Stimulated activated CD4-positive, alpha-beta T cell treated with anti-CD3 and anti-CD28 coated beads, Interleukin-12 subunit alpha, Interleukin-12 subunit beta, amount 100 ng/mL, for 48 hours (primary cell): ENCODE data around the gene LYSMD2.

Experiments used
- DNase-seq, 3 donors: peaks; one replicate each; pipeline ENCODE4 v3.0.0-alpha.2; 2020; ENCODE audit warnings: low read depth in 2 of 3, low spot score in 1 of 3

Gene LYSMD2

DNA sequence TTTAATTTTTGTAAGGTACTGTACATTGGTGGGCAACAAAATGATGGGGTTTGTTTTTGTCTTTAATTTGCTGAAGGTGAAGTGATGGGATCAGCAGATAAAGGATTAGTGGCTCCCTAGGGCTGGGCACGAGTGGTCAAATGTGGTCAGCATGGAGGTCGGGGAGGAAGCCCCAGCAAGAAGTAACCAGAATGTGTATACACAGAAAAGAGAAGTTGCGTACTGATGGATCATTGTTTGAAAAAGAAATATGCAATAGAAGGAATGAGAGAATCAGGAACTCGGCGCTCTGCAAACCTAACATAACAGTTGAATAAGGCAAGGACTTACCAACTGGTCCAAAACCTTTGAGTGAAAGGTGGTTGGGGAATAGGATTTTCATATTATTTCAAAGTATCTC lies 15.4 kb upstream of the LYSMD2 start:
- DNase-seq = no peak

DNA sequence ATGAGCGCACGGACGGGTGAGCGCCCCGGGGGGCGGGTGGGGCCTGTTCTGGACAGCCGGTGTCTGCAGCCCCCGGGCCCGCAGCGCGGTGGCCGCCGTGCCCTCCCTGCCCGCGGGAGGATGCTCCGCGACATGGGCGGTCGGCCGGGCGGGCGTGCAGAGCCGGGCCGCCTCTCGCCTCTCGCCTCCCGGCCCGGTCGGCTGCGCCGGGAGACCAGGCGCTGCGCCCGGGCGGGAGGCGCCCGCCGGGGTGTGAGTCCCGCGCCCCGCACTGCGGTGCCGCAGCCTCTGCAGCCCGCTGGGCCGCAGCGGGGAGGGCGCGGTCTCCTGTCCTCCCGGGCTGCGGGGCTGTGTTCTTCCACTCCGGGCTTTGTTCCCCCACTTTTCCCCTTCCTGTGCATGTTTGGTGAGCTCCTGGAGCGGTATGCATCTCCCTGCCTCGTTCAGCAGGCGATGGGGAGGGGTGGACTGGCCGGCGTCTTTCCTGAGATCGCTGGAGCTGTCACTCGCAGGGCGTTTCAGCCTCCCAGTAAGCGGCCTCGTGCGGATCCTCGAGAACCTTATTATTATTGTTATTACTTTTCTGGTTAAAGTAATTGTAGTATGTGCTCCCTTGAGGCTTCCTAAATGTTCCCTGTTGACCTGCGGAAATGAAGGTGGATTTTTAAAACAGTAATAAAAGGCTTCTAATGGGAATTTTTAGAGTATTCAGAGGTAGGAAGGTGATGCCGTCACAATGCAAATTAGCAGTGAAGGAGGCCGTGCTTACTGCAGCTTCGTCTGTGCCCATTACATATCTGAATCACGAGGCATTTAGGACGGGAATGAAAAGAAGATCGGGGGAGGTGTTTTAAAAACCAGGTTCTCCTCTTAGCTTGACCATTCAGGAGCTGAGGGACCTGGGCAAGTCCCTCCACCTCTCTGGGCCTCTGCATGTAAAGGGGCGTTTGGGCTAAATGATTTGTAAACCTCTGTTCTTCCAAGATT lies 14.5 kb upstream of the LYSMD2 start:
- DNase-seq = peak in 1 of 3 donors; percentile 13

DNA sequence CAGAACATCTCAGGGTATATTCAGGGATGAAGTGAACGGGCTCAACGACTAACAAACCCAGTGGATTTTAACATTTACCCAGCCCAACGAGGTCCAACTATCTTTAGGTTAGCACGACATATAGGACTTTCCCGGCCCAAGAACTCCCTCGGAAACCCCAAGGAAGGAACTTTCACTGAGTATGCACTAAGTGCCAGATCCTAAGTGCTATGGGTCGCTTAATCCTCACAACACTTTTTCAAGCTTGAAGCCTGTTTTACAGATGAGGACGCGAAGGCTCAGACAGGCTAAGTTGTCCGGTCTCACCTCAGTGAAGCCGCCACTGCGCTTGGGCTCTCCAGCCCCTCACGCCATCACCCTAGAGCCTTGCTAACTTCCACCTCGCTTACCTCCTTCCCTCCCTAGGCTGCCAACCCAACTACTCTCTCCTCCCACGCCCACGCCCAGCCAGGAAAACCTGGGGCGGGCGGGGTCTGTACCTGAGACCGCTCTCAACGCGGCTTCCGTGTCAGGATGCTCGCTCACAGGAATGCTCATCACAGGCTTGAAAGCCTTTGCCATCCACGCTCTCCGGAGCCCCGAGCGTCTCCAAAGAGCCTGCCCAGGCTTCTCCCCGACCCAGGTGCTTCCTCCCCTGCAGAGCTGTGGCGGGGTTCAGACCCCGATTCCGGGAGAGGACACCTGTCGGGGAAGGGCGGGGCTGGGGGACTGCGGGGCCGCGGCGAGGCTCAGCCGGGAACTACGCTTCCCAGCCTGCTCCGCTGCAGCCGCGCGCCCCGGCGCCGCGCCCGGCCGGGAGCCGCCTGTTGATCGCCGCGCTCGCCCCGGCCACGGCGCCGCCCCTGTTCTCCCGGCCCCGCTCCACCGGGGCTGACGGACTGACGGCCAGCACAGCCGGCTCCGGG lies 13.6 kb upstream of the LYSMD2 start, which contains the start of gene TMOD2:
Gene TMOD2, plus strand, starts transcription at position 806 of the 905 bp plus-strand sequence. CDS start 14,845 bp downstream, outside the sequence.
- DNase-seq = peak in 1 of 3 donors; percentile 43

DNA sequence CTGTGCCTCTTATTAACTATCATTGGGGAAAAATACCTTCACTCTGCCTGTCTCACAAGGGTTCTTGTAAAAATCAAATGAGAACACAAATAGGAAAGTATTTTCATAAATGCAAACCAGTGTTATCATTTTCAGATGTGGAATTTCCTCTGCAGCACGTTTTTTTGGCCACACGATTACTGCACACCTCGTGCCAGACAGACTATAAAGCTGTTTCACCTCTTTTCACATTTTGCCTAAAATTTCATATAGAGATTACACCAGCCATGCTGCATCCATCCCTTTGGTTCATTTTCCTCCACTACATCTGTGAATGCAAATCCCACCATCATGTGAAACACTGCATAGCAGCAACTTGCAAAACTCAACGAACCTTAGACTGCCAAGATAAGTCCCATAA lies 12.7 kb upstream of the LYSMD2 start:
- DNase-seq = no peak

DNA sequence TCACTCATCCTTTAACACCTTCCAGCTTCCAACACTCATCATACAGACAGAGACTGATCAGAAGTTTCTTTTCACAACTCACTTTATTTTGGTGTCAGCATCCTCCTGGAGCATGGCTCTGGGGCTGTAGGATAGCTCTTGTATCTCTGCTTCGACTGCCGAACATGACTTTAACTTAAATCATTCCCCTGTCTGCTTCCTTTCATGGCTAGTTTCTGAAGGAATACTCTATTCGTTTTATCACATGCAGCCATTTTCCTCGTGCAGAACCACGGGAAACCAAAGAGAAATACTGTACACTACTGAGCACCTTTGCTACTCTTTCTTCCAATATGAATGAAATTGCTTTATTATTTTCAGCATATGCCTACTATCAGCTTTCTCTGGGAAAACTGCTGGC lies 11.9 kb upstream of the LYSMD2 start:
- no peak for DNase-seq

DNA sequence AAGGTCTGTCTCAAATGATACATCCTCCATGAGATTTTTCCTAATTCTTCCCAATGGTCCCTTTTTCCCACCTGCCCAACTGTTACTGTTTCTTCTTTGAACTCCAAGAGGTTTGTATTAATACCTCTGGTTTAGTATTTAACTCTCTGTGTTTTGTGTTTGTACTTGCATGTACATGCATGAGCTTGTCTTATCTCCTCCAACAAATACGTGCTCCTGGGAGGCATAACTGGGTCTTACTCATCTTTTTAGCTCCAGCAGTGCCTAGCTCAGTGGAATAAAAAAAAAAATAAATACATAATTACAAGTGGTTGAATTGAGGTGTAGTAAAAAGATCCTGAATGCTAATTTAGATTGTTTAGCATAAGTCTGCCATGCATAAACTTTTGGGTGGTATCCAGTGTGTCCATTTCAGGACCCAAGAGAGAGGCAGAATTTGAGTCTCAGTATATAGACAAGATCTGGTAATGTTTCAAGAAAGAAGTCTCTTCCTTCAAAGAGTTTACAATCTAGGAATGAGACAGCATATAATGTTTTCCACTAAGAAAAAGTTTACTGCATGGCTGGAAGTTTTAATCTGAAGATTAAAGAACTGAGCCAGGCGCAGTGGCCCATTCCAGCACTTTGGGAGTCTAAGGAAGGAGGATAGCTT lies 1.7 kb upstream of the LYSMD2 start:
- DNase-seq = no peak

DNA sequence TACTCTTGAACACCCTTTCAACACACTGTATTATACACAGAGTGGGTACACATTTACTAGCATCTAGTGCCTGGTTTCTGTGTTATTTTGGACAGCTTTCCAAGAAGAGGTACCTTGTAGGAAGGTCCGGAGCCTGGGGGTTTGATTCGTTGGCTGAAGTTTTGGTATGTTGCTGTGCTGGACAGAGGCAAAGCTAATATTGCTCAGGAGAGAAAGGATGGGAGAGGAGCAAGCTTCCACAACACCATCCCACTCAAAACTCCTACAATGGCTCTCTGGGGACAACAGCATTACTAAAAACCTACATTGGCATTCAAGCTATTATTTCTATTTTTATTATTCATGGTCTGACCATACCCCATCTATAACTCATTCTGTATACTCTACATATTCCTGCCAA lies 1.1 kb upstream of the LYSMD2 start:
- no peak for DNase-seq

DNA sequence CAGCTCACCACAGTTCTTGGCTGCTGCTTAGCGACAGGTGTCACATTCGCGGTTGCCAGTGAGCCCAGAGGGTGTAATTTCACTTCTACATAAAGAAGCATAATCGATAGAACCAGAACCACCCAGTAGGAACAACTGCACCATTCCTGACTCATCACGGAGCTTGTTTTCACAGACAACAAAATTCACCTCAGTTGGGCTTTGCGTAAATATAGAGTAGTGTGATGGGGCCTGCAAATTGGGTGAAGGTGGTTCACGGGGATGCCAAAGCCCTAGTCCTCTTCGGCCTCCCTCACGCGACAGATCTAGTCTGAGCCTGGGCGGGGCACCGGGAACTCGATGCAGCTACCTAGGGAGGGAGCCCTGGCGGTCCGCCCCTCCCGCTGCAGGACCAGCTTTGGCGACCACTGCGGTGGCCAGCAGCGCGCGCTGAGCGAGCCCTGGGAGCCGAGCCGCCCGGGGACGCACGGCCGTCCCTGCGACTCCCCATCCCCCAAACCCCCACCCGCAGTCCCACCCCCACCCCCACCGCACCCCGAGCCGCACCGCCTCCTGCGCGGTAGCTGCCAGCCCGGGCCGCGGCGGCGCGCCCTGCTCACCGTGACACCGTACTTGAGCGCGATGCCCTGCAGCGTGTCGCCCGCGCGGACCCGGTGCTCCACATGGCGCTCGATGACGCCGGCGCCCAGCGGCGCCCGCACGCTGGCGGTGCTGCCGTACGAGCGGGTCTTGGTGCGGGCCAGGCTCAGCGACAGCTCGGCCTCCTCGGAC lies 519 bp downstream of the LYSMD2 start:
- DNase-seq = peak in 2 of 3 donors; percentile 38 to 41

DNA sequence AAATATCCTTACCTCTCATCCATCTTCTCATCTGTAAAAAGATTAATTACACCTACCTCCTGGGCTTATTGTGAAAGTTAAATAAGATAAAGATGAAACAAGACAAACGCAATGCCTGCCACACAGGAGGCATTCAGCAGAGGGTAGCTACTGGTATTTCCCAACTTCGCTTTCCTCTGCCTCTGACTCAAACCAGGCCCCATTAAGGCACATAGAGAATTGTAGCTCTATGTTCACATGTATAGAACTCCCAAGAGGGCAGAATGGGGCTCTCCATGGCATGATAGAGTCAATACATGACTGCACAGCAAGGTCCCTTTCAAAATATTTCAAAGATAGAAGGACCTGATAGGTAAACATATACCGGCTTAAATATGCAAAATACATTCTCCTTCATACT lies 1.4 kb downstream of the LYSMD2 start:
- DNase-seq = no peak

DNA sequence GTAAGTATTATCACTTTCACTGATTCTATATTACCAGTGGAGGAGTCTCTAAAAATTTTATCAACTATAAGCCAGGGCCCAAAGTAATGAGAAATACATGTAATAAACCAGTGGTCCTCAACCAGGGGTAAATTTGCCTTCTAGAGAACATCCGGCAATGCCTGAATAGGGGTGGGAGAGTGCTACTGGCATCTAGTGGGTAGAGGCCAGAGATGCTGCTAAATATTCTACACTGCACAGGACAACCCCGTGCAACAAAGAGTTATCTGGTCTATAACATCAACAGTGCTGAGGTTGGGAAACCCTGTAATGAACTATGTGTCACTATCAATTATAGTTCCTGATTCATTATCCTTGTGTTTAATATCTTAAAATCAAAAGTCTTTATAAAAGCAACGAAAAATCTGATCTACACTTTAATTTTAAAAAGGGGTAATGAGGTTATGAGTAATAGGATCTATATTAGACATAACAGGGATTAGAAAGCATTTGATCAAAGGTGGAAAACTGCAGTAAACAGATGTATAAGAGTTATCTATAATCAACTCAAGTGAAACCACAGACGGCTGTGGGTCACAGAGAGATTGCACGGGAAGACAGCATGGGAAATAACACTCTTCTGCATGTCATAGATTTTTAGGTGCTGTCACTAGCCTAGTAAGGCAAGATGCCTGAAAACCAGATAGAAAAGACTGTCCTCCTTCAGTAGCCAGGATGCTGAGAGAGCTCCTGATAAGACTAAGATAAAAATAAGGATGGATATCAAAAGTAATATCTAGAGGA lies 2.0 kb downstream of the LYSMD2 start:
- no peak for DNase-seq

DNA sequence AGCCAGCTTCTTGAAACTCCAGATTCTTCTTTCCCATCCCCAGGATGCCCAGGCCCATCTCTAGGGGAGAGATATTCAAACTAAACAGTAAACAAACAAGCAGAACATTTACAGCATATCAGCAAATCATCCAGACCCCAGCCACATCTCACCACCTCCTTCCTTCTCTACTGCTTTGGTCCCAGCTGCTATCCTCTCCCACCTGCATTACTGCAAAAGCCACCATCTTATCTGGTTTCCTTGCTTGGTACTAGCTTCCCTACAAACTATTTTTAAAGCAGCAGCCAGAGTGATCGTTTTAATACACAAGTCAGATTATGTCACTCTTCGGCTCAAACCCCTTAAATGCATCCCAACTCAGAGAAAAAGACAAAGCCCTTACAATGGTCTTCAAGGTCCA lies 4.8 kb downstream of the LYSMD2 start:
- no peak for DNase-seq

DNA sequence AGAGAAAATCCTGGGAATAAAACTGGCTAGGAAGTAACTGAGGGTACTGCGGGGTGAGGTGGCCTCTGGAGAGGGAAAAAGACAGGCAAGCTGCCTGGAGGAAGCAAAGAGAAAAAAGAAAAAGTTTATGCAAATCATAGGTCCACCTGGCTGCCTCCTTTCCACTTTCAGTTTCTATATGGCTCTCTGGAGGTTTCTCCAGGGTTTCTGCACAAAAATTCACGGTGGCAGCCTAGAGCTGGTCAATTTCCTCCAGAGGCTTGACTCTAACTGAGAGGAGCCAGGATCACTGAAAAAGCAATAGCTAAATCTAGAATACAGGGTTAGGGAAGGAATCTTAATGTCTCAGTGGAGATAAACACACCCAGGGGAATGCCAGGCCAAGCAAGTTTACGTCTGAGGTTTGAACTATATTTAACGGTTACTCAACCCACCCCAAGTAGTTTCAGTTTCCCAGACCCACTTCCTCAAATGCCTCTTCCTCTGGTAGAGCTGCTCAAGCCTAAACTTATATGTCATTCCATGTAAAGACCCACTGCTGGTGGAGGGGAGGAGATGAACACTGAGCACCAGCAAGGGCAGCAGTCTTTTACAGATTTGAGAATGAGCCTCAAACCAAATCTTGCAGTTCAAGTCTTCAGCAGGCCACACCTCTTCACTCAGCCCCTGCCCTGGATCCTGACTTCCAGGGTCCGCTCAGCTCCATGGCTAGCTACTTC lies 5.7 kb downstream of the LYSMD2 start:
- DNase-seq = no peak

DNA sequence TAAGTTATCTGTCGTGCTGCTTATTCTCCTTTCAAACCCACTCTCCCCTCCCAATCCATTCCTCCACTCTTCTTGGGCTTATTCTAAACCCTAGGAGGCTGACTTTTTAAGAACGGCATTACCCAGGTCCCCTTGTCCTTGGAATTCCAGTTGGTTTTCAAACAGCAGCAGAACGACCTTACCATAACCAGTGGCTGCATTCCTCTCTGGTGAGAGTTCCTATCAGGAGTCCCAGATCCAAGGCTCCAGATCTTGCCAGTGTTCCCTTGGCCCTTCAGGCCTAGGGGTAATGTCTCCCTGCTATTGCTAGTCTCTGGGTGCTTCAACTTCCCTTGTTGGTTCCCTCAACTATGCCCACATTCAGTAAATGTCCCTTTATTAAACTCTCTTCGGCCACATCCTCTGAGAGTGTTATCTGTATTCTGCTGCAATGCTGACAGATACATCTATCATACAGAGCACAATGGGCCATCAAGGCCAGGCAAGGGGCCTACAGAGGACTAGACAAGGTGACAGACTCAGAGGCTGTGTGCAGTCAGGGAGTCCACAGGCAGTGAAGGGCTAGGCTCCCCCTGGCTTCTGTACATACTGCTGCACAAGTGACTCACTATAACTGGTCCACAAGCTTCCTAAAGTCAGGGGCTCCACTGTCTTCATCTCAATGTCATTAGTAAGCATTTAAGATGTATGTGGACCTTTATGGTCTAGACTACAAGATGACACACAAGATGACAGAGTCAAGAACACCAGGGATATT lies 10.1 kb downstream of the LYSMD2 start:
- DNase-seq = no peak

DNA sequence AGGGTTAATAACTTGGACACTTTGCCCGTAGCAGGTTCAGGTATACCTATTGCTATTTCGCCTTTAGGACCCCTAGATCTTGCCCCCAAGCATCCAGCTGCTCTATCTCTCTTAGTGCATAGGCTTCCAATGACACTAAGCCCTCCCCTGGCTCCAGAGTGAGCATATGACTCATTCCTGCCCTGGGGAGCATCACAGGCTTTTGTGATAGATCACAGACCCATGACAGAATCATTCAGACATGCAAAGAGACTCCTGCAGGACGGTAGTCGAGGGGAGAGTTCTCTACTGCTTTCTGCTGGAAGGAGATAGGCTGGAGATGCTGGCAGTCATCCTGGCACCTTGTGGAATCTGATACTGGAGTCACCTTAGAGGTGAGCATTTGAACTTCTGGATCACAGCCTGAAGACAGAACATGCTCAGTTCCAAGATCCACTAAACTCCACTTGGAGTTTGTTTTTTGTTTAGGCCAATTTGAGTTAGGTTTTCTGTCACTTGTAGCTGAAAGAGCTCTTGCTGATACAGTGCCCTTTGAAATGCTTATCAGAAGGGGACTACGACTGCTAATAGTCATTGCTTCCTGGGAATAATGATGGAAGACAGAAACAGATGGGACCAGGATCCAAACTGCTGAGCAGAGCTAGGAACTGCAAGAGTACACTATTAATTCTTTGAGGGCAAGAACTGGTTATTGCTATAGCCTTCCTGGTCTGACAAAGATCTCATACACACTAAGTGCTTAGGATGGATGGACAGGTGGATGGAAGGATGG lies 11.0 kb downstream of the LYSMD2 start:
- no peak for DNase-seq

DNA sequence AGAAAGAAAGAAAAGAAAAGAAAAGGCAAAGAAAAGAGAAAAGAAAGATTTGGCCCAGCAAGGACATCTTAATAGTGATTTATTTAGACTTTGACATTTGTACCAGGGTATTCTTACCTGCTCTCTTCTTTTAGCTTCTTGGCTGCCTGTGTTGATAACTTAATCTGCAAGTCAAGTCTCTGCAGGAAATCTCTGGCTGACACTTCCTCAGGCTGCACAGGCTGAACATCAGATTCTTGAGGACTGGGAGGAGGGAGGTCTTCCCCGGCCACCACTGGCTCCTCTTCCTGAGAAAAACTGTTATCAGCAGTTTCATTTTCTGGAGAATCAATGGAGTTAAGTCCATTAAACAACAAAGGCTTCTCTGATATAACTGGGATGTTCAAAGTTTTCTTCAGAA lies 12.8 kb downstream of the LYSMD2 start:
- no peak for DNase-seq

DNA sequence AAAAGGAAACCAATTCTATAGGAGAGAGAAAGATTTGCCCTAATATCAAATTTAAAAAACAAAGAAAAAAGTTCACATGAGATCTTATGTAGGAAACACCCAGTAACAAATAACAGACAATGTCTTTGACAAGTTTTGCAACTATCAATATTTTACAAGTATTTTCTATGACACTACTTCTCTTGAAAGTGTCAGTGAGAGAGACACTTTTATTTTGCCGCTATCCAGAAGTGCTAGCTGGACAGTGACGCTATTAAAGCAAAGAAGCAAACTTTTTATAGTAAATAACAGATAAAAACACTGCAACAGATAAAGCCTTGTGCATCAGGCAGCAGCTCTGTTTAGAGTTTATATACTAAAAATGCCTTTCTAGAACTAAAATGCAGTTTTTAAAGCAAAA lies 13.3 kb downstream of the LYSMD2 start:
- DNase-seq = no peak

DNA sequence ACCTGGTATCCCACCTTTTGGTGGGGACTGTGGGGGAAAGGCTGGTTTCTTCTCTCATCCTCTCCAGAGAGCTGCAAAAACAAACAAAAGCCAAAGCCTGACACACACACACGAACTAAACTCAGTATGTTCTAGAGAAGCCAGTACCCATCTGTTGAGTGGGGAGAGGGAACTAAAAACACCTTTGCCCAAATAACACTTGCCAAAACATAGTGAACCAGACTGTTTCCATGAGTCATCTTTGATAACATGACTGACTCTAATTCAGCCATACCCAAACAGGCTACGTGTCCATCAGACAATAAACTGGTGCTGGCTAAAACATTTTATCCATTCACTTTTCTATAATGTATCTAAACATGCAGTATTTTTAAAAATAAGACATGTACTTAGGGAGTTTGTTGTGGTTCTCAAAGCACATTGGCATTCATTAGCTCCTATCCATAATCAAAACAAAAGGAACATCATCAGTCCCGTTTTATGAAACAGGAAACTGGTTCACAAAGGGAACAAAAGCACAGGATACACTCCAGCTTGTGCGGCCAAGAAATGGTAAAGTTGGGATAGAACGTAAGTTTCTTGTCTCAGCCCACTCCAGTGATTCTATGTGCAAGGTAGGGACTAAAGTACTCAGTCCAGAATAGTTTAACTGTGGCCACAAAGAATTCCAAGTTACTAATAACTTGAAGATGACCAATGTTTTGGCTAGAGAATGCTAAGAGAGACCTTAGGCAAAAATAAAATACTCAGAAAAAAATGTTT lies 16.1 kb downstream of the LYSMD2 start:
- no peak for DNase-seq
